ENCODE data around the gene GCNT3. TPM values are rescaled to one million over a fixed set of nuclear protein-coding genes. Genes with fewer than 3 reads are reported as not detected.

Gene GCNT3
- total RNA-seq, 1 experiment from 2014 or later = 0.52 TPM

GRCh38 chr15:59646277-59646676, 34.7 kb downstream of the GCNT3 start:
- Histone ChIP-seq H3K27ac (no peak overlapping the region), H3K4me3 (no peak overlapping the region), H3F3A (ENCODE audit: insufficient read depth, low read depth) (no peaks in the 10 kb centered on the region), H3K9me2 (ENCODE audit: insufficient read depth) (no peaks in the 10 kb centered on the region), H3K4me2 (no peak overlapping the region), H3K4me1 (replicated peaks; ENCODE audit: insufficient read depth) (no peaks in the 10 kb centered on the region), H3K27me3 (ENCODE audit: insufficient read depth, low read depth) (no peaks in the 10 kb centered on the region), H3K9me3 (ENCODE audit: insufficient read depth, low read depth) (no peaks in the 10 kb centered on the region), H4K20me1 (ENCODE audit: insufficient read depth) (no peaks in the 10 kb centered on the region), H3K36me3 (ENCODE audit: low read depth) (peaks cover 12% of the 10 kb centered on the region; the same call in 1 of the 2 replicates), H2AFZ (no peak overlapping the region), H3K79me2 (ENCODE audit: low read depth) (no peaks in the 10 kb centered on the region; the same call in 1 of the 2 replicates)
- POLR2A ChIA-PET (ENCODE audit: unreplicated experiment) = interaction anchor here (0.6 kb wide), 1 partner anchor 12 kb away, joined by 29 read pairs; no protein-coding TSS in a partner anchor
- CTCF ChIA-PET = no interaction called here
- no TSS peak for BruUV-seq (replicated peaks)
- intact Hi-C loops (cut with micrococcal nuclease; ENCODE audit: unreplicated experiment) = no loop called here
- no peak for DNase-seq
- TF ChIP-seq EZH2 (IDR thresholded peaks at IDR 0.05; ENCODE audit: low read depth) = no peak
- no peak for TF ChIP-seq CTCF (conservative IDR thresholded peaks at IDR 0.05)

GRCh38 chr15:59647085-59647484, 35.5 kb downstream of the GCNT3 start:
- Histone ChIP-seq H2AFZ (no peak overlapping the region), H3K4me3 (no peak overlapping the region), H3K79me2 (ENCODE audit: low read depth) (no peaks in the 10 kb centered on the region; the same call in 1 of the 2 replicates), H3K4me2 (no peak overlapping the region), H3K9me3 (ENCODE audit: insufficient read depth, low read depth) (no peaks in the 10 kb centered on the region), H3K4me1 (replicated peaks; ENCODE audit: insufficient read depth) (no peaks in the 10 kb centered on the region), H4K20me1 (ENCODE audit: insufficient read depth) (no peaks in the 10 kb centered on the region), H3K27ac (no peak overlapping the region), H3K9me2 (ENCODE audit: insufficient read depth) (no peaks in the 10 kb centered on the region), H3K36me3 (ENCODE audit: low read depth) (peaks cover 9% of the 10 kb centered on the region; the same call in 1 of the 2 replicates), H3K27me3 (ENCODE audit: insufficient read depth, low read depth) (no peaks in the 10 kb centered on the region), H3F3A (ENCODE audit: insufficient read depth, low read depth) (no peaks in the 10 kb centered on the region)
- no TSS peak for BruUV-seq (replicated peaks)
- intact Hi-C loops (cut with micrococcal nuclease; ENCODE audit: unreplicated experiment) = no loop called here
- CTCF ChIA-PET = no interaction called here
- POLR2A ChIA-PET (ENCODE audit: unreplicated experiment) = no interaction called here
- no peak for DNase-seq
- TF ChIP-seq CTCF (conservative IDR thresholded peaks at IDR 0.05) = no peak
- TF ChIP-seq EZH2 (IDR thresholded peaks at IDR 0.05; ENCODE audit: low read depth) = no peak

- H3K79me2 ChIP-seq (ENCODE audit: low read depth) = peaks cover 17% of the 10 kb centered on the region
- no peaks in the 10 kb centered on the region for H3F3A ChIP-seq (ENCODE audit: insufficient read depth, low read depth)
- no peaks in the 10 kb centered on the region for H3K4me1 ChIP-seq (replicated peaks; ENCODE audit: insufficient read depth)
- no peak for DNase-seq
- intact Hi-C loops (cut with micrococcal nuclease; ENCODE audit: unreplicated experiment) = no loop called here
- no TSS peak for BruUV-seq (replicated peaks)
- ChIA-PET POLR2A (ENCODE audit: unreplicated experiment) (interaction anchor here (0.8 kb wide), 1 partner anchor 8 kb away, joined by 6 read pairs; the partner anchor contains the start of gene GTF2A2), CTCF (interaction anchor here (0.5 kb wide), 1 partner anchor 860 kb away, joined by 5 read pairs; no protein-coding TSS in a partner anchor)
- H3K27ac ChIP-seq = no peak overlapping the region
- no peaks in the 10 kb centered on the region for H3K9me3 ChIP-seq (ENCODE audit: insufficient read depth, low read depth)
- H3K9me2 ChIP-seq (ENCODE audit: insufficient read depth) = no peaks in the 10 kb centered on the region
- H3K4me3 ChIP-seq = no peak overlapping the region
- no peak overlapping the region for H2AFZ ChIP-seq
- H3K27me3 ChIP-seq (ENCODE audit: insufficient read depth, low read depth) = no peaks in the 10 kb centered on the region
- H3K36me3 ChIP-seq (ENCODE audit: low read depth) = peaks cover 14% of the 10 kb centered on the region
- no peaks in the 10 kb centered on the region for H4K20me1 ChIP-seq (ENCODE audit: insufficient read depth)
- TF ChIP-seq EZH2 (IDR thresholded peaks at IDR 0.05; ENCODE audit: low read depth) (no peak), CTCF (conservative IDR thresholded peaks at IDR 0.05) (no peak)
- no peak overlapping the region for H3K4me2 ChIP-seq
These were observed 38.0 kb downstream of the GCNT3 start for GRCh38 chr15:59649603-59650002.
